RWPE2 (cell line): Measurements from ENCODE around the gene LMCD1.

Source experiments
- ATAC-seq: fragments of 200-7000 bp; cut with Tn5 transposase; 3 replicates; pipeline ENCODE4 v1.9.1; 2021; ENCODE audit warnings: low read depth
- DNase-seq: peaks from one replicate; pipeline ENCODE4 v3.0.0-alpha.2; 2020; ENCODE audit warnings: low spot score
- H3K27ac ChIP-seq: fragments of 450-650 bp; 2 replicates; pipeline ENCODE4 v1.5.1; 2017; ENCODE audit warnings: mild to moderate bottlenecking; ENCODE audit not compliant: poor library complexity, severe bottlenecking
- H3K27me3 ChIP-seq: fragments of 250-450 bp; sonication (Bioruptor Pico); 2 replicates; pipeline ENCODE4 v1.5.1; 2021; ENCODE audit warnings: mild to moderate bottlenecking, moderate library complexity; ENCODE audit not compliant: insufficient read depth, poor library complexity, severe bottlenecking
- H3K36me3 ChIP-seq: fragments of 250-450 bp; sonication (Bioruptor Pico); 2 replicates; pipeline ENCODE4 v1.5.1; 2020; ENCODE audit warnings: low read depth, mild to moderate bottlenecking, moderate library complexity
- H3K4me1 ChIP-seq: fragments of 250-450 bp; sonication (Bioruptor Pico); 2 replicates; pipeline ENCODE4 v1.5.1; 2021; ENCODE audit warnings: mild to moderate bottlenecking, moderate library complexity; ENCODE audit not compliant: insufficient read depth, poor library complexity, severe bottlenecking
- H3K4me3 ChIP-seq: fragments of 250-450 bp; sonication (Bioruptor Pico); 2 replicates; pipeline ENCODE4 v1.5.1; 2021; ENCODE audit warnings: mild to moderate bottlenecking, moderate library complexity; ENCODE audit not compliant: severe bottlenecking
- H3K9me3 ChIP-seq: fragments of 250-450 bp; sonication (Bioruptor Pico); 2 replicates; pipeline ENCODE4 v1.5.1; 2021; ENCODE audit warnings: mild to moderate bottlenecking, moderate library complexity; ENCODE audit not compliant: severe bottlenecking
- CTCF ChIP-seq: fragments of 450-650 bp; IDR thresholded peaks from one replicate; pipeline ENCODE4 v1.5.1; 2017; ENCODE audit warnings: mild to moderate bottlenecking, moderate library complexity; ENCODE audit not compliant: poor library complexity, severe bottlenecking

The LMCD1 gene

GRCh38 chr3:8516783-8517182, 15.2 kb downstream of the LMCD1 start:
- Histone ChIP-seq H3K27ac (no peak overlapping the region), H3K27me3 (no peaks in the 10 kb centered on the region), H3K9me3 (no peaks in the 10 kb centered on the region), H3K4me3 (no peak overlapping the region), H3K4me1 (no peaks in the 10 kb centered on the region), H3K36me3 (peaks cover 7% of the 10 kb centered on the region; the same call in 1 of the 2 replicates)
- TF ChIP-seq CTCF, result no peak
- no peak for ATAC-seq
- no peak for DNase-seq

GRCh38 chr3:8517487-8517886, 15.9 kb downstream of the LMCD1 start:
- Histone ChIP-seq H3K4me1 (no peaks in the 10 kb centered on the region), H3K27ac (no peak overlapping the region), H3K9me3 (no peaks in the 10 kb centered on the region), H3K4me3 (no peak overlapping the region), H3K36me3 (peaks cover 7% of the 10 kb centered on the region; the same call in 1 of the 2 replicates), H3K27me3 (no peaks in the 10 kb centered on the region)
- TF ChIP-seq CTCF, result no peak
- ATAC-seq, result no peak
- DNase-seq, result no peak

GRCh38 chr3:8518138-8518537, 16.5 kb downstream of the LMCD1 start:
- Histone ChIP-seq H3K36me3 (peaks cover 7% of the 10 kb centered on the region; the same call in 1 of the 2 replicates), H3K27ac (no peak overlapping the region), H3K4me1 (no peaks in the 10 kb centered on the region), H3K27me3 (no peaks in the 10 kb centered on the region), H3K9me3 (no peaks in the 10 kb centered on the region), H3K4me3 (no peak overlapping the region)
- no peak for TF ChIP-seq CTCF
- no peak for DNase-seq
- ATAC-seq, result no peak

- ATAC-seq (no peak), DNase-seq (no peak)
- no peak overlapping the region for H3K27ac ChIP-seq
- no peaks in the 10 kb centered on the region for H3K4me1 ChIP-seq
- H3K36me3 ChIP-seq, result peaks cover 5% of the 10 kb centered on the region; the same call in 1 of the 2 replicates
- no peaks in the 10 kb centered on the region for H3K9me3 ChIP-seq
- no peak for TF ChIP-seq CTCF
- H3K4me3 ChIP-seq, result no peak overlapping the region
- no peaks in the 10 kb centered on the region for H3K27me3 ChIP-seq
These were observed 17.5 kb downstream of the LMCD1 start for GRCh38 chr3:8519156-8519555.

- TF ChIP-seq CTCF, result no peak
- Histone ChIP-seq H3K4me1 (no peaks in the 10 kb centered on the region), H3K9me3 (no peaks in the 10 kb centered on the region), H3K27ac (no peak overlapping the region), H3K27me3 (no peaks in the 10 kb centered on the region), H3K36me3 (peaks cover 5% of the 10 kb centered on the region; the same call in 1 of the 2 replicates), H3K4me3 (no peak overlapping the region)
- no peak for DNase-seq
- ATAC-seq, result no peak
These were observed 18.3 kb downstream of the LMCD1 start for GRCh38 chr3:8519774-8520448.
